Liver (tissue), 9 donors: ENCODE results near the gene CBR4. TPM values are rescaled to one million over a fixed set of nuclear protein-coding genes. Genes with fewer than 3 reads are reported as not detected.

ENCODE experiments used
- DNase-seq: peaks from one replicate; pipeline ENCODE4 v3.0.0-alpha.2; 2017; ENCODE audit warnings: low spot score
- H3K27ac ChIP-seq, 2 donors: one replicate each; pipeline ENCODE4 v1.7.0; 2013; ENCODE audit warnings: inconsistent platforms in 2 of 2, low read length in 2 of 2, control low read depth in 1 of 2, low read depth in 1 of 2, mild to moderate bottlenecking in 1 of 2
- H3K27me3 ChIP-seq, 4 donors: one replicate each; pipeline versions ENCODE4 v1.6.1 to v1.7.0; 2013; ENCODE audit warnings: low read length in 3 of 4, inconsistent platforms in 1 of 4, mild to moderate bottlenecking in 1 of 4, moderate library complexity in 1 of 4; ENCODE audit not compliant: control insufficient read depth in 4 of 4, insufficient read depth in 4 of 4
- H3K36me3 ChIP-seq, 4 donors: one replicate each; pipeline versions ENCODE4 v1.6.1 to v1.7.0; 2013; ENCODE audit warnings: low read length in 3 of 4, mild to moderate bottlenecking in 3 of 4, low read depth in 1 of 4, moderate library complexity in 1 of 4; ENCODE audit not compliant: control insufficient read depth in 4 of 4, insufficient read depth in 3 of 4
- H3K4me1 ChIP-seq, 4 donors: one replicate each; pipeline versions ENCODE4 v1.6.1 to v1.7.0; 2013; ENCODE audit warnings: low read length in 3 of 4, mild to moderate bottlenecking in 3 of 4, moderate library complexity in 1 of 4; ENCODE audit not compliant: control insufficient read depth in 4 of 4, insufficient read depth in 4 of 4
- H3K4me3 ChIP-seq, 3 donors: one replicate each; pipeline versions ENCODE4 v1.6.1 to v1.7.0; 2013; ENCODE audit warnings: low read length in 3 of 3, control low read depth in 1 of 3, low read depth in 1 of 3, mild to moderate bottlenecking in 1 of 3
- H3K9ac ChIP-seq, 2 donors: one replicate each; pipeline ENCODE4 v1.7.0; 2013; ENCODE audit warnings: low read length in 2 of 2, mild to moderate bottlenecking in 2 of 2, moderate library complexity in 2 of 2, control low read depth in 1 of 2, low read depth in 1 of 2
- H3K9me3 ChIP-seq, 4 donors: one replicate each; pipeline versions ENCODE4 v1.6.1 to v1.7.0; 2013; ENCODE audit warnings: low read length in 3 of 4; ENCODE audit not compliant: control insufficient read depth in 4 of 4
- GABPA ChIP-seq, 2 donors: IDR thresholded peaks in 1 of 2; conservative IDR thresholded peaks in 1 of 2; 2 replicates each; pipeline ENCODE4 v1.6.1; 2016; ENCODE audit warnings: antibody characterized with exemption in 2 of 2, mild to moderate bottlenecking in 1 of 2, moderate library complexity in 1 of 2
- HNF4A ChIP-seq, 2 donors: conservative IDR thresholded peaks; 2 replicates each; pipeline ENCODE4 v1.6.1; 2016; ENCODE audit warnings: antibody characterized with exemption in 2 of 2, mild to moderate bottlenecking in 2 of 2
- JUND ChIP-seq, 2 donors: IDR thresholded peaks; 2 replicates each; pipeline ENCODE4 v1.6.1; 2016; ENCODE audit warnings: antibody characterized with exemption in 2 of 2
- NR2F2 ChIP-seq: IDR thresholded peaks from 2 replicates; pipeline ENCODE4 v1.6.1; 2016; ENCODE audit warnings: antibody characterized with exemption
- TAF1 ChIP-seq: conservative IDR thresholded peaks from 2 replicates; pipeline ENCODE4 v1.6.1; 2016; ENCODE audit warnings: antibody characterized with exemption, mild to moderate bottlenecking
- WGBS: extraction: QIAGEN DNeasy Blood & Tissue Kit; methylation state at CpG from one replicate; pipeline ENCODE4 v1.1.7; 2013; 5-methylcytosine and 5-hydroxymethylcytosine counted together
- polyA plus RNA-seq, 2 donors: library from polyadenylated mRNA; stranded (reverse) in 1 of 2; unstranded in 1 of 2; fragments of 200-250 nt in 1 of 2; fragments of >200 nt in 1 of 2; fragmentation: Nextera tagmentation in 1 of 2; extraction: Ambion mirVana in 1 of 2; gene quantifications; one replicate each; pipeline versions ENCODE4 v1.2.1 to v1.2.3, GENCODE V29; 2013 to 2015
- total RNA-seq, 2 donors: library from RNA; depleted of rRNA; stranded (reverse); fragments of >200 nt; gene quantifications; one replicate each; pipeline ENCODE4 v1.2.3, GENCODE V29; 2014
- TF ChIP-seq, protein P1 (sequence below): IDR thresholded peaks from 2 replicates; pipeline ENCODE4 v1.6.1; 2016; ENCODE audit warnings: antibody characterized with exemption
- TF ChIP-seq, protein P2 (sequence below): IDR thresholded peaks from 2 replicates; pipeline ENCODE4 v1.6.1; 2016; ENCODE audit warnings: antibody characterized with exemption
- TF ChIP-seq, protein P3 (sequence below): fragments of 150-350 bp; IDR thresholded peaks from 2 replicates; pipeline ENCODE4 v1.5.1; 2017; ENCODE audit warnings: improper control_type of control experiment, low read depth, low read length; ENCODE audit not compliant: missing input control
- TF ChIP-seq, protein P4 (sequence below): IDR thresholded peaks from 2 replicates; pipeline ENCODE4 v1.6.1; 2016; ENCODE audit warnings: antibody characterized with exemption, mild to moderate bottlenecking
- donor health status: healthy.
- donor health status: healthy.
- donor health status: healthy.
- donor health status: healthy.
- donor health status: healthy.

CBR4 gene
- total and polyA plus RNA-seq, 4 donors, result 9.4 to 32.8 (median 22.6) TPM

DNA sequence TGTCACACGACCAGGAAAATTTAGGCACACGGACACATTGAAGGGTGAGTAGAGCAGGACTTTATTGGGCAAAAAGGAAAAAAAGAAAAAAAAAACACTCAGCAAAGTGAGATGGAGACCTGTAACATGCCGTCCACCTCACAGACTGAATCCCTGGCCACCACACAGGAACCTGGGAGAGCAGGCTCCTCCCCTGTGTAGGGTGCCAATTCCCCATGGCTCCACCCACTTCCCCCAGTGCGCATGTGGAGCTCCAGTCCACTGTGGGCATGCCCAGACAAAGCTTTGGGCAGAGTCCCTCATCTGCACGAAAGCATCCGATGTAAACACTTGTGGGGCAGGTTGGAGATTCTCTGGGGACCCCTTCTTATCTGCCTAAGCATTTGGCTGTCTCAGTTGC lies 23.6 kb upstream of the CBR4 start:
- Histone ChIP-seq H3K27me3 (no peaks in the 10 kb centered on the region), H3K27ac (no peak overlapping the region), H3K36me3 (no peaks in the 10 kb centered on the region), H3K9ac (no peak overlapping the region), H3K9me3 (no peaks in the 10 kb centered on the region), H3K4me1 (no peaks in the 10 kb centered on the region), H3K4me3 (no peak overlapping the region)
- 80% methylated on average over 6 of the region's 6 CpGs for WGBS
- TF ChIP-seq, protein P1, sequence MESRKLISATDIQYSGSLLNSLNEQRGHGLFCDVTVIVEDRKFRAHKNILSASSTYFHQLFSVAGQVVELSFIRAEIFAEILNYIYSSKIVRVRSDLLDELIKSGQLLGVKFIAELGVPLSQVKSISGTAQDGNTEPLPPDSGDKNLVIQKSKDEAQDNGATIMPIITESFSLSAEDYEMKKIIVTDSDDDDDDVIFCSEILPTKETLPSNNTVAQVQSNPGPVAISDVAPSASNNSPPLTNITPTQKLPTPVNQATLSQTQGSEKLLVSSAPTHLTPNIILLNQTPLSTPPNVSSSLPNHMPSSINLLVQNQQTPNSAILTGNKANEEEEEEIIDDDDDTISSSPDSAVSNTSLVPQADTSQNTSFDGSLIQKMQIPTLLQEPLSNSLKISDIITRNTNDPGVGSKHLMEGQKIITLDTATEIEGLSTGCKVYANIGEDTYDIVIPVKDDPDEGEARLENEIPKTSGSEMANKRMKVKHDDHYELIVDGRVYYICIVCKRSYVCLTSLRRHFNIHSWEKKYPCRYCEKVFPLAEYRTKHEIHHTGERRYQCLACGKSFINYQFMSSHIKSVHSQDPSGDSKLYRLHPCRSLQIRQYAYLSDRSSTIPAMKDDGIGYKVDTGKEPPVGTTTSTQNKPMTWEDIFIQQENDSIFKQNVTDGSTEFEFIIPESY, result no peak
- TF ChIP-seq, protein P2, sequence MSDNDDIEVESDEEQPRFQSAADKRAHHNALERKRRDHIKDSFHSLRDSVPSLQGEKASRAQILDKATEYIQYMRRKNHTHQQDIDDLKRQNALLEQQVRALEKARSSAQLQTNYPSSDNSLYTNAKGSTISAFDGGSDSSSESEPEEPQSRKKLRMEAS, result no peak
- no peak for DNase-seq

DNA sequence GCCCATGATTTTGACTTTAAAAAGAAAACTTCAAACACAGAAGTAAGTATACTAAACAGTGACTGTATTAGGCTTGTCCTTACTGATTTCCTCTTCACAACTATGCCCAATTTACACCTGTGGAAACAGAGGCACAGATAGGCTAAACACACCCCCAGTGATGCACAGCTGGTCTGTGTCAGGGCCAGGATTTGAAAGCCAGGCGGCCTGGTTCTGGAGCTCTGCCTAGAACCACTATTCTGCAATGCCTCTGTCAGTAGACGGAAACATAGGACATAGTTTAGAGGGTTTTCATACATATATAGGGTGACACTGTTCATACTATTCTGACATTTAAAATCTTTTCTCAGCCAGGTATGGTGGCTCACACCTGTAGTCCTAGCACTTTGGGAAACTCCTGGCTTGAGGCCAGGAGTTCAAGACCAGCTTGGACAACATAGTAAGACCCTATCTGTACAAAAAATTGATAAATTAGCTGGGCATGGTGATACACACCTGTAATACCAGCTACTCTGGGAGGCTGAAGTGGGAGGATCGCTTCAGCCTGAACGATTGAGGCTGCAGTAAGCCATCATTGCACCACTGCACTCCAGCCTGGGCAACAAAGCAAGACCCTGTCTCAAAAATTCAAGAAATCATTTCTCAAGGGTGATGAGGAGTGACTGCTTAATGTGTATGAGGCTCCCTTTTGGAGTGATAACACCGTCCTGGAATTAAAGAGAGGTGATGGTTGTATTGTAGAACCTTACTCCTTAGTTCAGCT lies 23.0 kb upstream of the CBR4 start:
- no peaks in the 10 kb centered on the region for H3K4me1 ChIP-seq
- DNase-seq, result no peak

More for the DNA sequence above, 23.0 kb upstream of the CBR4 start:
- Histone ChIP-seq H3K27ac (no peak overlapping the region), H3K4me3 (no peak overlapping the region), H3K9me3 (no peaks in the 10 kb centered on the region), H3K27me3 (no peaks in the 10 kb centered on the region), H3K9ac (no peak overlapping the region), H3K36me3 (no peaks in the 10 kb centered on the region)
- WGBS, result 91% methylated on average over 5 of the region's 5 CpGs
- TF ChIP-seq GABPA (IDR thresholded peaks at IDR 0.05 in 1 of 2, conservative IDR thresholded peaks at IDR 0.05 in 1 of 2) (no peak), HNF4A (conservative IDR thresholded peaks at IDR 0.05) (no peak), TAF1 (no peak), JUND (IDR thresholded peaks at IDR 0.05) (no peak), NR2F2 (no peak)
- TF ChIP-seq, protein P3, sequence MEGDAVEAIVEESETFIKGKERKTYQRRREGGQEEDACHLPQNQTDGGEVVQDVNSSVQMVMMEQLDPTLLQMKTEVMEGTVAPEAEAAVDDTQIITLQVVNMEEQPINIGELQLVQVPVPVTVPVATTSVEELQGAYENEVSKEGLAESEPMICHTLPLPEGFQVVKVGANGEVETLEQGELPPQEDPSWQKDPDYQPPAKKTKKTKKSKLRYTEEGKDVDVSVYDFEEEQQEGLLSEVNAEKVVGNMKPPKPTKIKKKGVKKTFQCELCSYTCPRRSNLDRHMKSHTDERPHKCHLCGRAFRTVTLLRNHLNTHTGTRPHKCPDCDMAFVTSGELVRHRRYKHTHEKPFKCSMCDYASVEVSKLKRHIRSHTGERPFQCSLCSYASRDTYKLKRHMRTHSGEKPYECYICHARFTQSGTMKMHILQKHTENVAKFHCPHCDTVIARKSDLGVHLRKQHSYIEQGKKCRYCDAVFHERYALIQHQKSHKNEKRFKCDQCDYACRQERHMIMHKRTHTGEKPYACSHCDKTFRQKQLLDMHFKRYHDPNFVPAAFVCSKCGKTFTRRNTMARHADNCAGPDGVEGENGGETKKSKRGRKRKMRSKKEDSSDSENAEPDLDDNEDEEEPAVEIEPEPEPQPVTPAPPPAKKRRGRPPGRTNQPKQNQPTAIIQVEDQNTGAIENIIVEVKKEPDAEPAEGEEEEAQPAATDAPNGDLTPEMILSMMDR, result no peak
- TF ChIP-seq, protein P2, result no peak
- TF ChIP-seq, protein P4, sequence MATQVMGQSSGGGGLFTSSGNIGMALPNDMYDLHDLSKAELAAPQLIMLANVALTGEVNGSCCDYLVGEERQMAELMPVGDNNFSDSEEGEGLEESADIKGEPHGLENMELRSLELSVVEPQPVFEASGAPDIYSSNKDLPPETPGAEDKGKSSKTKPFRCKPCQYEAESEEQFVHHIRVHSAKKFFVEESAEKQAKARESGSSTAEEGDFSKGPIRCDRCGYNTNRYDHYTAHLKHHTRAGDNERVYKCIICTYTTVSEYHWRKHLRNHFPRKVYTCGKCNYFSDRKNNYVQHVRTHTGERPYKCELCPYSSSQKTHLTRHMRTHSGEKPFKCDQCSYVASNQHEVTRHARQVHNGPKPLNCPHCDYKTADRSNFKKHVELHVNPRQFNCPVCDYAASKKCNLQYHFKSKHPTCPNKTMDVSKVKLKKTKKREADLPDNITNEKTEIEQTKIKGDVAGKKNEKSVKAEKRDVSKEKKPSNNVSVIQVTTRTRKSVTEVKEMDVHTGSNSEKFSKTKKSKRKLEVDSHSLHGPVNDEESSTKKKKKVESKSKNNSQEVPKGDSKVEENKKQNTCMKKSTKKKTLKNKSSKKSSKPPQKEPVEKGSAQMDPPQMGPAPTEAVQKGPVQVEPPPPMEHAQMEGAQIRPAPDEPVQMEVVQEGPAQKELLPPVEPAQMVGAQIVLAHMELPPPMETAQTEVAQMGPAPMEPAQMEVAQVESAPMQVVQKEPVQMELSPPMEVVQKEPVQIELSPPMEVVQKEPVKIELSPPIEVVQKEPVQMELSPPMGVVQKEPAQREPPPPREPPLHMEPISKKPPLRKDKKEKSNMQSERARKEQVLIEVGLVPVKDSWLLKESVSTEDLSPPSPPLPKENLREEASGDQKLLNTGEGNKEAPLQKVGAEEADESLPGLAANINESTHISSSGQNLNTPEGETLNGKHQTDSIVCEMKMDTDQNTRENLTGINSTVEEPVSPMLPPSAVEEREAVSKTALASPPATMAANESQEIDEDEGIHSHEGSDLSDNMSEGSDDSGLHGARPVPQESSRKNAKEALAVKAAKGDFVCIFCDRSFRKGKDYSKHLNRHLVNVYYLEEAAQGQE, result no peak
- TF ChIP-seq, protein P1, result no peak
